HEK293 (cell line): ENCODE results near the gene FFAR2.

Experiments used
- CTCF ChIP-seq: fragments of 450-650 bp; formaldehyde crosslinking; IDR thresholded peaks from 2 replicates; pipeline ENCODE4 v1.5.1; 2016; ENCODE audit warnings: missing biosample characterization, missing genetic modification characterization
- HOXA7 ChIP-seq: sonication (generic); formaldehyde crosslinking; IDR thresholded peaks from 2 replicates; pipeline ENCODE4 v1.8.1; 2022; ENCODE audit warnings: missing genetic modification reagents, borderline replicate concordance
- TRIM28 ChIP-seq: IDR thresholded peaks from 2 replicates; pipeline ENCODE4 v1.6.1; 2011; ENCODE audit warnings: low read length, control low read depth, borderline replicate concordance
- ZNF239 ChIP-seq: fragments of 450-650 bp; formaldehyde crosslinking; IDR thresholded peaks from 2 replicates; pipeline ENCODE4 v1.5.1; 2016; ENCODE audit warnings: missing biosample characterization, missing genetic modification characterization
- ZNF24 ChIP-seq: fragments of 450-650 bp; formaldehyde crosslinking; IDR thresholded peaks from 2 replicates; pipeline ENCODE4 v1.5.1; 2016; ENCODE audit warnings: missing biosample characterization, missing genetic modification characterization
- ZNF629 ChIP-seq: fragments of 450-650 bp; formaldehyde crosslinking; IDR thresholded peaks from 2 replicates; pipeline ENCODE4 v1.5.1; 2017; ENCODE audit warnings: missing biosample characterization, missing genetic modification characterization
- ZNF747 ChIP-seq: fragments of 450-650 bp; formaldehyde crosslinking; IDR thresholded peaks from 2 replicates; pipeline ENCODE4 v1.5.1; 2016; ENCODE audit warnings: missing biosample characterization, missing genetic modification characterization
- ZNF792 ChIP-seq: fragments of 450-650 bp; formaldehyde crosslinking; IDR thresholded peaks from 2 replicates; pipeline ENCODE4 v1.5.1; 2016; ENCODE audit warnings: missing biosample characterization, missing genetic modification characterization

GRCh38 chr19:35430409-35431144 lies 17.5 kb upstream of the FFAR2 start:
- TF ChIP-seq ZNF747 (tag by site-specific recombination), result no peak
- TF ChIP-seq ZNF792 (tag by site-specific recombination), result no peak
- TF ChIP-seq ZNF24 (tag by site-specific recombination), result no peak
- no peak for TF ChIP-seq CTCF (tag by site-specific recombination)
- no peak for TF ChIP-seq HOXA7 (CRISPR knock-in tag)
- no peak for TF ChIP-seq ZNF239
- no peak for TF ChIP-seq ZNF629 (tag by site-specific recombination)
- no peak for TF ChIP-seq TRIM28
